MM.1S (cell line): ENCODE data around the gene ZNF525.
"Not testable (repeated sequence)": the region's sequence is repeated elsewhere in the genome, so short reads cannot be mapped to it uniquely, and the experiment has no call there.

Source experiments
- DNase-seq: peaks from one replicate; pipeline ENCODE4 v3.0.0-alpha.2; 2015
- H2AFZ ChIP-seq: fragments of 300-600 bp; sonication (generic); 2 replicates; pipeline ENCODE4 v1.6.0; 2016; ENCODE audit warnings: antibody characterized with exemption, low read length
- H3F3A ChIP-seq: fragments of 300-600 bp; sonication (generic); 2 replicates; pipeline ENCODE4 v1.6.1; 2016; ENCODE audit warnings: mild to moderate bottlenecking, antibody characterized with exemption, low read length, moderate library complexity, mixed read lengths; ENCODE audit not compliant: insufficient read depth
- H3K27ac ChIP-seq: fragments of 300-600 bp; sonication (generic); 2 replicates; pipeline ENCODE4 v1.5.1; 2016; ENCODE audit warnings: mild to moderate bottlenecking, low read length
- H3K27me3 ChIP-seq: fragments of 300-600 bp; sonication (generic); replicated peaks from 2 replicates; pipeline ENCODE4 v1.6.0; 2016; ENCODE audit warnings: low read length; ENCODE audit not compliant: insufficient read depth
- H3K36me3 ChIP-seq: fragments of 300-600 bp; sonication (generic); replicated peaks from 2 replicates; pipeline ENCODE4 v1.6.1; 2016; ENCODE audit warnings: mild to moderate bottlenecking, low read length, mixed read lengths; ENCODE audit not compliant: insufficient read depth
- H3K4me1 ChIP-seq: fragments of 300-600 bp; sonication (generic); 2 replicates; pipeline ENCODE4 v1.6.1; 2016; ENCODE audit warnings: low read length, mixed read lengths
- H3K4me2 ChIP-seq: fragments of 300-600 bp; sonication (generic); 2 replicates; pipeline ENCODE4 v1.6.0; 2016; ENCODE audit warnings: low read depth, low read length
- H3K4me3 ChIP-seq: fragments of 300-600 bp; sonication (generic); 2 replicates; pipeline ENCODE4 v1.5.1; 2016; ENCODE audit warnings: low read length, mixed read lengths
- H3K79me2 ChIP-seq: fragments of 300-600 bp; sonication (generic); 2 replicates; pipeline ENCODE4 v1.6.1; 2016; ENCODE audit warnings: mixed run types, low read length, mixed read lengths
- H3K9ac ChIP-seq: fragments of 300-600 bp; sonication (generic); 2 replicates; pipeline ENCODE4 v1.6.1; 2016; ENCODE audit warnings: low read length, mixed read lengths
- H3K9me2 ChIP-seq: fragments of 300-600 bp; sonication (generic); replicated peaks from 2 replicates; pipeline ENCODE4 v1.6.1; 2016; ENCODE audit warnings: mild to moderate bottlenecking, low read length, mixed read lengths; ENCODE audit not compliant: insufficient read depth
- H3K9me3 ChIP-seq: fragments of 300-600 bp; sonication (generic); replicated peaks from 2 replicates; pipeline ENCODE4 v1.6.1; 2016; ENCODE audit warnings: mild to moderate bottlenecking, low read length, mixed read lengths; ENCODE audit not compliant: insufficient read depth
- H4K20me1 ChIP-seq: fragments of 300-600 bp; sonication (generic); 2 replicates; pipeline ENCODE4 v1.6.1; 2016; ENCODE audit warnings: mild to moderate bottlenecking, low read length, moderate library complexity, mixed read lengths; ENCODE audit not compliant: insufficient read depth
- EZH2 ChIP-seq: fragments of 300-600 bp; sonication (generic); optimal IDR thresholded peaks from 2 replicates; pipeline ENCODE3; 2017; ENCODE audit warnings: low read depth, mild to moderate bottlenecking, antibody characterized with exemption, low read length, mixed read lengths
- EZH2phosphoT487 ChIP-seq: fragments of 300-600 bp; sonication (generic); IDR thresholded peaks from 2 replicates; pipeline ENCODE4 v1.6.1; 2018; ENCODE audit warnings: antibody characterized with exemption, low read length
- TF ChIP-seq, protein P1 (sequence below): fragments of 300-600 bp; sonication (generic); IDR thresholded peaks from 2 replicates; pipeline ENCODE4 v1.5.1; 2016; ENCODE audit warnings: antibody characterized with exemption, low read length, mixed read lengths

Gene ZNF525

DNA sequence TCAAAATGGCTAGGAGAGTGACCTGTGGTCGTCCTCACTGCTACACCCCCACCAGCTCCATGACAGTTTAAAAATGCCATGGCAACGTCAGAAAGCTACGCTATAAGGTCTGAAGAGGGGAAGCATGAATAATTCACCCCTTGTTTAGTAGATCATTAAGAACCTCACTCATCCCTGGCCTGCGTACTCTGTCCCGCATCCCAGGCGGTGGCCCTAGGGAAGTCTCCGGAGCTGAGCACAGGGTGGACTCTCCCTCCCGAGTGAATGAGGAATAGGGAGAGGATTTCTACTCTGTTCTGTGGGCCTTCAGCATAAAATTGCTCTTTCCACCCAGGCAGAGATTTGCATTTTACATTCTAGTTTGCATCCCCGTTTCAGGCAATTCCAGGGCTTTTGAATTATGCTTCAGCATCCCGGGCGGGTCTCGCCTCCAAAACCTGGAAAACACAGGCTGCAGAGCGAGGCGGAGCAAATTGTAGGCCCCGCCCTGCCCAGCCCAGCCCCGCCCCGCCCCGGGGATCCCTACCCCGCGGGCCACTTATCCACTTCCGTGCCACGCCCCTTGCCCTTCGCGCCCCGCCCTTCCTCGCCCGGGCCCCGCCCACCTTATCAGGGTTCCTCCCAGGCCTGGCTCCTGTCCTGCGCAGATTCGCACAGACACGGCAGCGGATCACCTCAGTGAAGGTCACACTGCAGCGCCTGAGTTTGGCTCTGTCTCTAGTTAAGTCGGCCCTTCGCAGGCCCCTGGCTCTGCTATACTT is 7.5 kb upstream of the ZNF525 start:
- Histone ChIP-seq H4K20me1 (no peaks in the 10 kb centered on the region), H3K4me1 (no peaks in the 10 kb centered on the region), H3K4me2 (no peak overlapping the region), H3F3A (no peaks in the 10 kb centered on the region), H3K4me3 (no peak overlapping the region), H3K36me3 (no peaks in the 10 kb centered on the region), H2AFZ (no peak overlapping the region), H3K9me3 (no peaks in the 10 kb centered on the region), H3K79me2 (no peaks in the 10 kb centered on the region), H3K27me3 (no peaks in the 10 kb centered on the region; the same call in 1 of the 2 replicates), H3K27ac (no peak overlapping the region), H3K9me2 (no peaks in the 10 kb centered on the region), H3K9ac (no peak overlapping the region)
- TF ChIP-seq, protein P1, sequence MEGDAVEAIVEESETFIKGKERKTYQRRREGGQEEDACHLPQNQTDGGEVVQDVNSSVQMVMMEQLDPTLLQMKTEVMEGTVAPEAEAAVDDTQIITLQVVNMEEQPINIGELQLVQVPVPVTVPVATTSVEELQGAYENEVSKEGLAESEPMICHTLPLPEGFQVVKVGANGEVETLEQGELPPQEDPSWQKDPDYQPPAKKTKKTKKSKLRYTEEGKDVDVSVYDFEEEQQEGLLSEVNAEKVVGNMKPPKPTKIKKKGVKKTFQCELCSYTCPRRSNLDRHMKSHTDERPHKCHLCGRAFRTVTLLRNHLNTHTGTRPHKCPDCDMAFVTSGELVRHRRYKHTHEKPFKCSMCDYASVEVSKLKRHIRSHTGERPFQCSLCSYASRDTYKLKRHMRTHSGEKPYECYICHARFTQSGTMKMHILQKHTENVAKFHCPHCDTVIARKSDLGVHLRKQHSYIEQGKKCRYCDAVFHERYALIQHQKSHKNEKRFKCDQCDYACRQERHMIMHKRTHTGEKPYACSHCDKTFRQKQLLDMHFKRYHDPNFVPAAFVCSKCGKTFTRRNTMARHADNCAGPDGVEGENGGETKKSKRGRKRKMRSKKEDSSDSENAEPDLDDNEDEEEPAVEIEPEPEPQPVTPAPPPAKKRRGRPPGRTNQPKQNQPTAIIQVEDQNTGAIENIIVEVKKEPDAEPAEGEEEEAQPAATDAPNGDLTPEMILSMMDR = no peak
- no peak for TF ChIP-seq EZH2phosphoT487
- no peak for TF ChIP-seq EZH2
- DNase-seq = no peak

GRCh38 chr19:53360056-53360455 is 5.4 kb upstream of the ZNF525 start:
- H2AFZ ChIP-seq, H3K27ac ChIP-seq: not testable (repeated sequence)

GRCh38 chr19:53365899-53366493 is 491 bp downstream of the ZNF525 start:
- no peaks in the 10 kb centered on the region for H4K20me1 ChIP-seq
- peak overlapping the region; percentile 84 for H2AFZ ChIP-seq
- H3K27ac ChIP-seq = peak overlapping the region; percentile 23; the same call in 1 of the 2 replicates
- no peaks in the 10 kb centered on the region for H3K9me2 ChIP-seq
- peak overlapping the region; percentile 74 for H3K4me3 ChIP-seq
- no peaks in the 10 kb centered on the region for H3K9me3 ChIP-seq
- H3F3A ChIP-seq = no peaks in the 10 kb centered on the region
- H3K36me3 ChIP-seq = no peaks in the 10 kb centered on the region
- peak overlapping the region; percentile 77 for H3K4me2 ChIP-seq
- DNase-seq = peak; percentile 30
- H3K27me3 ChIP-seq = no peaks in the 10 kb centered on the region; the same call in 1 of the 2 replicates
- H3K9ac ChIP-seq = peak overlapping the region; percentile 66; the same call in 1 of the 2 replicates
- TF ChIP-seq EZH2 (no peak), EZH2phosphoT487 (no peak)
- TF ChIP-seq, protein P1 = no peak
- no peaks in the 10 kb centered on the region for H3K4me1 ChIP-seq
- H3K79me2 ChIP-seq = no peaks in the 10 kb centered on the region

More at GRCh38 chr19:53360056-53360455, 5.4 kb upstream of the ZNF525 start:
- not testable (repeated sequence) for H3K36me3 ChIP-seq, H3K4me2 ChIP-seq, H3K9me2 ChIP-seq, H3K79me2 ChIP-seq, H3K4me1 ChIP-seq, DNase-seq, H3F3A ChIP-seq, H3K4me3 ChIP-seq, H4K20me1 ChIP-seq, H3K9ac ChIP-seq, H3K27me3 ChIP-seq, H3K9me3 ChIP-seq

DNA sequence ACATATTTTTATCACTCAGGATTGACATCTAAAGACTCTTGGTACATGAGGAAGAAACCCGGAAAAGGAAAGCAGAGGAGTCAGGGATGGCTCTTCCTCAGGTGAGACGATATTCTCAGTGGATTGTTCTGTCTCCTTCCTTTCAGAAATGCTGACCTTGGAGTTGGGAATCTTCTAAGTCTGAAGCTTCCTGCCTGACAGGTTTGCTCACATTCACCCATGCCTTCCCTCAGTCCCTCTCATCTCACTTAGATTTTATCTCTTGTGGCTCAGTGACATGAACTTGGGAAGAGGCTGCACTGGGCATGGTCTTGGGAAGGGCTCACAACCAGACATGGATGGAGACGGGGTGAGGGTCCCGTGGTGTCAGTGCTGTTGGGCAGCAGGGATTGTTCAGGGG is 6.7 kb downstream of the ZNF525 start:
- H3K36me3 ChIP-seq = no peaks in the 10 kb centered on the region
- H3K27ac ChIP-seq = no peak overlapping the region

More for the DNA sequence above, 6.7 kb downstream of the ZNF525 start:
- H3F3A ChIP-seq = no peaks in the 10 kb centered on the region
- no peaks in the 10 kb centered on the region for H3K4me1 ChIP-seq
- H3K9ac ChIP-seq = no peak overlapping the region
- no peak for DNase-seq
- no peak overlapping the region for H3K4me2 ChIP-seq
- no peaks in the 10 kb centered on the region for H3K79me2 ChIP-seq
- no peaks in the 10 kb centered on the region for H3K9me3 ChIP-seq
- no peaks in the 10 kb centered on the region for H3K27me3 ChIP-seq
- H3K4me3 ChIP-seq = no peak overlapping the region
- no peaks in the 10 kb centered on the region for H3K9me2 ChIP-seq
- no peak for TF ChIP-seq EZH2phosphoT487
- TF ChIP-seq, protein P1 = no peak
- no peak for TF ChIP-seq EZH2
- no peak overlapping the region for H2AFZ ChIP-seq
- no peaks in the 10 kb centered on the region for H4K20me1 ChIP-seq
